HG03457 (cell line): ENCODE results near the gene CCDC107.
"Not testable (repeated sequence)": the region's sequence is repeated elsewhere in the genome, so short reads cannot be mapped to it uniquely, and the experiment has no call there.

ENCODE experiments used
- ATAC-seq: cut with Tn5 transposase; IDR thresholded peaks from one replicate; pipeline ENCODE4 v1.9.1; 2021; ENCODE audit warnings: moderate number of reproducible peaks; ENCODE audit not compliant: unreplicated experiment

Gene CCDC107, protein sequence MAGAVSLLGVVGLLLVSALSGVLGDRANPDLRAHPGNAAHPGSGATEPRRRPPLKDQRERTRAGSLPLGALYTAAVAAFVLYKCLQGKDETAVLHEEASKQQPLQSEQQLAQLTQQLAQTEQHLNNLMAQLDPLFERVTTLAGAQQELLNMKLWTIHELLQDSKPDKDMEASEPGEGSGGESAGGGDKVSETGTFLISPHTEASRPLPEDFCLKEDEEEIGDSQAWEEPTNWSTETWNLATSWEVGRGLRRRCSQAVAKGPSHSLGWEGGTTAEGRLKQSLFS

DNA sequence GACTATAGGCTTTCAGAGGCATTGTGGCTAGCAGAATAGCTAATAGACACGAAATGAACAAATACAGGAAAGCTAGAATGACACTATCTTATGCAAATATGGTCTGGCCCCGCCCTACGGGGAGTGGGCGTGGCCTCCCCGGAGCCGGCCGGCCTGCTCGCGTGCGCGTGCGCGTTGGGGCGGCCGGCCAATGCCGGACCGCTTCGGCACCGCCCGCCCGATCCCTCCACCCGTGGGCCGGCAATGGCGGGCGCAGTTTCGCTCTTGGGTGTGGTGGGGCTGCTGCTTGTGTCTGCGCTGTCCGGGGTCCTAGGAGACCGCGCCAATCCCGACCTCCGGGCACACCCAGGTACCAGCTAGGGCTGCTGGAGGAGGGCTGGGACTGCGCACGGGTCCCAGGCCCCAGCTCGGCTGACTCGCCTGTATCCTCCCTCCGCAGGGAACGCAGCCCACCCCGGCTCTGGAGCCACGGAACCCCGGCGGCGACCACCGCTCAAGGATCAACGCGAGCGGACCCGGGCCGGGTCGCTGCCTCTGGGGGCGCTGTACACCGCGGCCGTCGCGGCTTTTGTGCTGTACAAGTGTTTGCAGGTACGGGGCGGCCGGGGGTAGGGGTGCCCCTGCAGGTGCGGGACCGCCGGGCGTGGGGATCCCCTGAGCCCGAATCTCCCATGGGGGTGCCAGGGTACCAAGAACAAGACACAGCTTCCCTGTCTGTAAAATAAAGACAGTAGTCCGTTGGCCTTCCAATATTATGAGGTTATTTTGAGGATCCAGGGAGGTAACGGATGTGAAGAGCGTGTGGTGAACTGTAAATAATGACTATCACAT, at the start of gene CCDC107:
Gene CCDC107 (plus strand): TSS at position 156 of the 831 bp plus-strand sequence. CDS start 88 bp downstream, at position 244.
- ATAC-seq = peak; percentile 38

DNA sequence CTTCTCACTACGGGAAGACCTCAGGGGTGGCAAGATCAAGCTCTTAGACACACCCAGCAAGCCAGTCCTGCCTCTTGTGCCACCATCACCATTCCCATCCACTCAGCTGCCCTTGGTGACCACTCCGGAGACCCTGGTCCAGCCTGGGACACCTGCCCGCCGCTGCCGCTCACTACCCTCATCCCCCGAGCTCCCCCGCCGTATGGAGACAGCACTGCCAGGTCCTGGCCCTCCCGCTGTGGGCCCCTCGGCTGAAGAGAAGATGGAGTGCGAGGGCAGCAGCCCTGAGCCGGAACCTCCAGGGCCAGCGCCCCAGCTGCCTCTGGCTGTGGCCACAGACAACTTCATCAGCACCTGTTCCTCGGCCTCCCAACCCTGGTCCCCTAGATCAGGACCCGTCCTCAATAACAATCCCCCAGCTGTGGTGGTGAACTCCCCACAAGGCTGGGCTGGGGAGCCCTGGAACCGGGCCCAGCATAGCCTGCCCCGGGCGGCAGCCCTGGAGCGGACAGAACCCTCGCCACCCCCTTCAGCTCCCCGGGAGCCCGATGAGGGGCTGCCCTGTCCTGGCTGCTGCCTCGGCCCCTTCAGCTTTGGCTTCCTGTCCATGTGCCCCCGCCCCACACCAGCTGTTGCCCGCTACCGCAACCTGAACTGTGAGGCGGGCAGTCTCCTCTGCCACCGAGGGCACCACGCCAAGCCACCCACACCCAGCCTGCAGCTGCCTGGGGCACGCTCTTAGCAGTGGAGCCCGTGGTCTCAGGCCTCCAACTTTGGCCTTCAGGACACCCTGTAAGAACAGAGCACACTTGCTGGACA, 48.9 kb upstream of the CCDC107 start:
- no peak for ATAC-seq

DNA sequence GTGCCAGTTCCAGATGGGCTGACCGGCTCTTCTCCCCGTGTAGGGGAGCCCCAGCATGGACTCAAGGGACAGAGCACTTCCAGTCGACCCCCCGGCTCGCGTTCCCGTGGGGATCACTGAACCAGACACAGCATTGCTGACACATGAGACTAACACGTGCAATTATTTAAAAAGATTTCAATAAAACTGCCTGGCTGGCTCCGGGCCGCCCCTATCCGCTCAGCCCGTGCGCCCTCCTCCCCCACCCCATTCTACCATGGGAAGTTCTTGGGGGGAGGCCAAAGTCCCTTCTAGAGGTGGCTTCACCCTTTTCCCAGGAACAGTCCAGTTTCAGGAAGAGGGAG, 48.3 kb upstream of the CCDC107 start:
- no peak for ATAC-seq

DNA sequence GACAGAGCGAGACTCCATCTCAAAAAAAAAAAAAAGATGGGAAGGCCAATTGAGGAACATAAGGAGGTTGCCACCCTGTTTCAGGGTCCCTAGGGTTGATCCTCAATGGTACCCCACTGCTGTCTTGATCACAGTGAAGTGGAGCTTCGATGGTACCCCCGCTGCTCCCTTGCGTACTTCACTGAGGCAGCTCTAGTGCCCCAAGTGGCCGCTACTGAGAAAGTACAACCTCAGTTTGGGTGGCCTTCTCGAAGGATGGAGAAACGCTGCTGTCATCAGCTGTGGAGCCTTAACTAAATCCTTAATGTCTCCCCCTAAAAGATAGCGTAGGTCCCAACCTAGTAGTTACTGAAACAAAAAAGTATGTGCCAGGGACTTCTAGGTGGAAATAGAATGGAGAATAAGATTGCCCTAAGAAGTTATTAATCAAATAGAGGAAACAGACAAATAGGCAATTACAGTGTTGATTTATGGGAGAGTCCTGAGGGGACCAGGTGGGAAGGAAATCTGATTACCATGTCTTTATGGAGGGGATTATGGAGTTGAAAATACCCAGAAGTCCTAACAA, 46.8 kb upstream of the CCDC107 start:
- ATAC-seq = no peak

DNA sequence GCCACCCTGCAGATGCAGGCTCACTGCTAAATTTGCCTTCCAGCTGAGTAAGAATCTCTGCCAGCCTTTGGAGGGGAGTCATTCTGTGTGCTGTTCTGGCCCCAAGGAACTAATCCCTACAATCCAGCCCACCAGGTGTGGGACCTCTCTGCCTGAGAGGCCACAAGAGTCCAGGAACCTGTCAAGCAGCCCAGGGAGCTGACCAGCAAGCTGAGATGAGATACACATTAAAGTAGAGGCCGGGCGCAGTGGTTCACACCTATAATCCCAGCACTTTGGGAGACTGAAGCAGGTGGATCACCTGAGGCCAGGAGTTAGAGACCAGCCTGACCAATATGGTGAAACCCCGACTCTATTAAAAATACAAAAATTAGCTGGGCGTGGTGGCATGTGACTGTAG, 46.0 kb upstream of the CCDC107 start:
- ATAC-seq = not testable (repeated sequence)

DNA sequence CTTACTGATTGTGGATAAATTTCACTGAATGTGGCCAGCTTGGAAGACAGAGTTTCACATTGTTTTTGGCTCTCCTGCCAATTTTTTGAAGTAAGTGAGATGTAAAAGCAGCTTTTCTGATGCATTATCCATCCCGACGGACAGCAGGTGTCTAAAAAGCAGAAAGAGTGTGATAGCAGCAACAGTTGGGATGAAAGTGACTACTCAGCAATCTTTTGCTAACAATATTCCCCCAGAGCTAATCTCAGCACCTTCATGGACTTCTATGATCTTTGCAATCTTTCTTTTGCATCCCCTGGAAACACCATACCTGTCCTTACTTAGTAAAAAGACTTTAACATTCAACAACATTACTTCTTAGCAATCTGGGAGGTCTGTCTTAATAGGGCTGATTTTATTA, 45.2 kb upstream of the CCDC107 start:
- no peak for ATAC-seq

DNA sequence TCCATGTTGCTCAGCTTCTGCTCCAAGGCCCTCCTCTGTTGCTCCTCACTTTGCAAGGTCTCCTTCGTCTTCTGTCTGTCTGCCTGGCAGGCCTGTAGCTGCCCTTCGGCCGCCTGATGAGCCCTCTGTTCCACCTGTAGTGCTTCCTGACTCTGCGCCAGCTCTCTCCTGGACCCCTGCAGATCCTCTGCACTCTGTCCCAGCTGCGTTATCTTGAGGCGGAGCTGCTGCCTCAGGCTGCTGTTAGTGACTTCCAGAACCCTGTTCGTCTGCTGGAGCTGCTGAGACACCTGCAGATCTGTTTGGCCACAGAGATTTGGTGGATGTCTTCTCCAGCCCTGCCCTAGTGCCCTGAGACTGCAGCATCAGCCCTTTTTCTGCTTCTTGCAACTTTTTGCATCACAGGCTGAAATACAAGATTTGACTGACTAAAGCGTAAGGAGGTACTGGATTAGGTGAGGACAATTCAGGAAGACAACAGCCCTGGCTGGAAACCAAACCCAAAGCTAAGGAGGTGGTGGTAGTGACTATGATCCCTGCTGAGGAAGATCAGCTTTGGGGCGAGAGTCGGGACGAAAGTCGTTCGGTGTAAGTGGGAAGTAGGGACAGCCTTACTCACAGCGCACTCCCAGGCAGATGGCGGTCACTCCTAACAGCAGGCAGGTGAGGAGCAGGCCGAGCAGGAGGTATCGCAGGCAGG, 42.0 kb upstream of the CCDC107 start:
- no peak for ATAC-seq

DNA sequence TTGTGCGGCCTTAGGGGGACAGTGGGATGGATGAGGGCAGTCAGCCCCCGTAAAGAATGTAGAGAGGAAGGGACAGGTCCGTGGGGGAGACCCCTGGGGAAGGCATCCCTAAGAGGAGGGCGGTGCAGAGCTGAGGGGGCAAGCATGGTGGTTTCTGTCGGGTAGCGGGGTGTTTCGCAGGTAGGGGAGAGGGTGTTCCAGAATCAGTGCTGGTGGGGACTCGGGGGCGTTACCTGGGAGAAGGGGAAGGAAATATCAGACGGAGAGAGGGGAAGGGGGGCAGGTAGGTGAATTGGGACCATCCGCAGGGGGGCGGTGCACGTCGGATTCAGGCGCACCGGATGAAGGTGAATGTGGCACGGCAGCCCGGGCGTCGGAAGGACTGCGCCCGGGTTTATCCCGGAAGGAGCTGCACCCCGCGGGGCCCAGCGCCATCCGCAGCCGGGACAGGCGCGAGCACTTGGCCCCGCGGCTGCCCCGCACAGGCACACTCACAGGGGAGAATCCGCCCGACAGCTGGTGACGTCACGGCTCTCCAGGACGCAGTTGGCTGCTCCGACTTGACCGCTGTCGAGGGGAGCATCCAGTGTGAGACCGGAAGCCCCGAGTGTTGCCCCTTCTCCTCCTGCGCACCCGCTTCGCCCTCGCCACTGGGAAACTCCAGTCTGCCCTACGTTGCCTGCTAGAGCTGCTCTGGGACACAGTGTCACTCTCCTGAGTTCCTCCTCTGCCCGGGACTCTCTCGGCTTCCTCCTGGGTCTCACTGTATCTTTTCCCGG, 41.2 kb upstream of the CCDC107 start:
- ATAC-seq = no peak

DNA sequence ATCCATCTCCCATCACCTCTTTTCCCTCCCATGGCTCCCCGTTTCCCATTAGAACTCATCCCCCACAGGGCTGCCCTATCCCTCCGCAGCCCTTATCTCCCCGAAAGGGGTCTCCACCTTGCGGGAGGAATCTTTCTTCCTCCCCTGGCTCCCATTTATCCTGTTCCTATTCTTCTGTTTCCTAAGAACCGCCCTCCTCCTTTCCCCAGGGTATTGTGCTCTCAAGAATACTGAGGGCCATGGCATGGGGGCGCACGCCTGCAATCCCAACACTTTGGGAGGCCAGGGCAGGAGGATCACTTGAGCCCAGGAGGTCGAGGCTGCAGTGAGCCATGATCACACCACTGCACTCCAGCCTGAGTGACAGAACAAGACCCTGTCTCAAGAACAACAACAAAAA, 40.5 kb upstream of the CCDC107 start:
- no peak for ATAC-seq

DNA sequence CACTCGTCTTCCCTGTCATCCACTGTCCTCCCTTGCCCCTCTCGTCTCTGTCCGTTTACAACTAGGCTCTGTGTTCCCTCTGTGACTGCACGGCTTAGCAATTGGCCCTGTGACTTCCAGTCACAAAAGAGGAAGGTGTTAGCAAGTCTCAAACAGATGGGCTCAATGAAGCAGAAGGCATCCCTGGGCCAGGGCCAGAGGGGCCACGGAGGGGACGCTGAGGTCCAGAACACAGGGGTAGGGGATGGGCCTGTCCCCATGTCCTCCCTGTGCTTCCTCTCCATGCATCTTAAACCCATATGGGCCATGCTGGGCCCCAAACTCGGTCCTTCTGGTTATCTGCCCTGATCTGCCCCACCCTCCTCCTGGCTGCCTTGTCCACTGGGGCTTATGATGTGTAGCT, 39.8 kb upstream of the CCDC107 start, which contains the start of gene CD72:
Gene CD72 (minus strand): TSS at position 89 of the 403 bp plus-strand sequence. CDS start 110 bp downstream, outside the sequence.
- ATAC-seq = no peak

DNA sequence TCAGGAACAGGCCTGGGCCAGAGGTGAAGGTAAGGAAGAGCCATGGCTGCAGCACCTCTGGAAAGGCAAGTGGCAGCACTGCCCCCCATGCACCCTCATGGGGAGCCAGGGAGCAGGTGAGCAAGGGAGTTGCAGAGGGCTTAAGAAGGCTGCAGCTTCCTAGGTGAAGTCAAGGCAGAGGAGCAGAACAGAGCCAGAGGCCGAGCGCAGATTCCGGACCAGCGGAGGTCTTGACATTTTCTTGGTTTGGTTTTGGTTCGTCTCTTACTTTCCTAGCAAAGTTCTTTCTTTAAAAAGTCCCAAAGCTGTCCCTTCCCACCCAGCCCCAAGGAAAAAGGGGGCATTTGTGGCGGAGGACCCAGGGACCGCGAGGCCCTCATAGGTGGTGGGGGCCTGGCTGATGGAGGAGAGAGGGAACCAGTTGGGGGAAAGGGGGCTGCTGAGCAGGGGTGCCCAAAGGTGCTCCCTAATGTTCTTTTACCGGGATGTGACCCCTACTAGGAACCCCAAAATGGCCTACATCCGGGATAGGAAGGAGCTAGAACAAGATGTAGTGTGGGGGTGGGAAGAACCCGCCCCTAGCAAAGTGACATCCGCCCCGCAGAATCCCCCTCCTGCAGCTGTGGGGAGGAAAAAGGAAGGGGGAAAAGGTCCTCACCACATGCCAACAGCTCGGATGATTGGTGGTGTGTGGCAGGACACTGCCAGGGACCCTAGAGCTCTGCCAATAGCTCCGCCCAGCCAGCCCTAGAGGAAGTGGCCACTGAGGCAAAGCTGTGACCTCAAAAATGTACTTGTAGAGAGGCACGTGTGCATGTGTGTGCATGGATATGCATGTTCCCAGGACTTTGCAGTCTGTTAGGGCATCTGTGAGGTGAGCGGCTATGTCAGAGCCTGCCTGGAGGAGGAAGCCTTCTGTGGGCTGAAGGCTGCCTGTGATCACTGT, 39.0 kb upstream of the CCDC107 start:
- peak; percentile 42 for ATAC-seq

DNA sequence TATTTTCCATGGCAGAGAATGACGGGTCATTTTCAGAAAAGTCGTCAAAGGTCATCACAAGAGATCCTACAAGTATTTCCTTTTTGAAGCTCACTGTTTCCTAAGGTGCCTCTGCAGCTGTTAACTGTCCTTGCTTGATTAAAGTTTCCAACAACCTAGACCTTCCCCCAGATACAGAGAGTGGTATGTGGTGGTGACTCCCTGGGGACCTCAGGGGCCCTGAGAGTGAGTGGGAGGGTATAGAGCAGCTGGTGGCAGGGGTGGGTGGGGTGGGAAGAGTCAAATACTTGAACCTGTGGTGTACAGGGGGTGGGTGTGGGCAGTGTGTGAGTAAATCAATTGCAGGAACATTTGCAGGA, 38.3 kb upstream of the CCDC107 start:
- ATAC-seq = peak; percentile 47

DNA sequence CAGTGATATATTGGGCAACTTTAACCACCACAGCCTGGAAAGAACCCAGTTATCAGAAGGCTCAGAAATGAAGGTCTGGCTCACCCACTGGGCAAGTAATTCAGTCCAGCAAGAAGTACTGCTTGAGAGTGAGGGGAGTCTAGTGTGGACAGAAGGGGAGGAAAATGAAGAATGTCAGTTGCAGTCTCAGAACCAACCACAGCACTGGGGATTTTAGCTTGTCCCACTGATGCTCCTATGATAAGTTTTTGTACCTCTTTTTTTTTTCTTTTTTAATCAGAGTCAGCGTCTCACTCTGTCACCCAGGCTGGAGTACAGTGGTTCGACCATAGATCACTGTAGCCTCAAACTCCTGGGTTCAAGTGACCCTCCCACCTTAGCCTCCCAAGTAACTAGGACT, 30.5 kb upstream of the CCDC107 start:
- ATAC-seq = no peak

DNA sequence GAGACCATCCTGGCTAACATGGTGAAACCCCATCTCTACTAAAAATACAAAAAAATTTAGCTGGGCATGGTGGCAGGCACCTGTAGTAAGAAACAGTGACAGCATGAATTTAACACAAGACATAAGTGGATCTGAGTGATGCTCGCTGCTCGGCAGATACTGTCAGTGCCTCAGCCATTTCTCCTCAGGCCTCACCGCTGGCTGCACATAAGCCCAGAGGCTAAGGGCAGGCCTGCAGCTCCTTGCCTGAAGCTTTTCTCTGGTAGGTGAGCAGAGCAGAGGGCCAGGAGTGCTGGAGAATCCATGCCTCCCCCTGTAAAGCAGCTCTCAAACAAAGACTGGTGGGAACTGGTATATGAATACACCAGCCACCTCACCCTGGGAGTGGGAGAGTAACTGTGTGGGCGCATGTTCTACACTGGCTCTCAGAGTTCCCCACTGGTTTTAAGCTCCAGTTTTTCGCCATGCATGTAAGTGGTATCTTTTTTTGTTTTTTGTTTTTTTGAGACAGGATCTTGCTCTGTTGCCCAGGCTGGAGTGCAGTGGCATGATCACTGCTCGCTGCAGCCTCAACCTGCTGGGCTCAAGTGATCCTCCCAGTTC, 29.6 kb upstream of the CCDC107 start:
- no peak for ATAC-seq

DNA sequence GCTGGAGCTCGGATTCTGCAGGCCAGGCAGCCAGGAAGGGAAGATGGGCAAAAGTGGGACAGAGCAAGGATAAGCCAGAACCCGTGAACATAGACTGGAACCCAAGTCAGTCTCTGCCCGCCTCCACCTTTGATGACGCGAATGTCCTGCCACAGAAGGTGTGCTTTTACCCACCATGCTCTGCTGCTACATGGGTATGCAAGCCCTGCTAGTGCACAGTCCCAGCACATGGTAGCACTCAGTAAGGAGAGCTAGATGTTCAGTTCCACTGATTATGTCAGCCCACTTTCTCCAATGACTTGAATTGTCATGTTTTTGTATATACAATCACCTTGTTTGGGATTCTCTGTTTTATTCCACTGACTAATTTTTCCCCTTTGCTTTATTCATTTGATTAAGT, 28.5 kb upstream of the CCDC107 start:
- no peak for ATAC-seq

DNA sequence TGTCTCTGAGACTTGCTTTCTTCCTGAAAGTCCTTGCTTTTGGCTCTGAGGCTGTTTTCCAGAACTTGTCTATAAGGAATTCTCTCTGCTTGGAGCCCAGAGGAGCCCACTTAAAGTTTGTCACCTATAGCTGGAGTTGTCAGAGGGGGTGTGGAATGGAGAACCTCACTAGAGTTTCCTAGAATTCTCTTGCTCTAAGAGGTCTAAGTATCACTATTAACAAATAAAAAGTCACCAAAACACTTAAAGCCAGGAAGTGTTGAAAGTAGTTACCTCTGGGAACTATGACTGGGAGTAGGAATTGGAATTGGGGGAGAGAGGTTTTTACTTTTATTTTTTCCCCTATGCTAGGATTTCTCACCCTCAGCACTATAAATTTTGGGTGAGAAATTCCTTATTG, 22.4 kb upstream of the CCDC107 start:
- no peak for ATAC-seq

DNA sequence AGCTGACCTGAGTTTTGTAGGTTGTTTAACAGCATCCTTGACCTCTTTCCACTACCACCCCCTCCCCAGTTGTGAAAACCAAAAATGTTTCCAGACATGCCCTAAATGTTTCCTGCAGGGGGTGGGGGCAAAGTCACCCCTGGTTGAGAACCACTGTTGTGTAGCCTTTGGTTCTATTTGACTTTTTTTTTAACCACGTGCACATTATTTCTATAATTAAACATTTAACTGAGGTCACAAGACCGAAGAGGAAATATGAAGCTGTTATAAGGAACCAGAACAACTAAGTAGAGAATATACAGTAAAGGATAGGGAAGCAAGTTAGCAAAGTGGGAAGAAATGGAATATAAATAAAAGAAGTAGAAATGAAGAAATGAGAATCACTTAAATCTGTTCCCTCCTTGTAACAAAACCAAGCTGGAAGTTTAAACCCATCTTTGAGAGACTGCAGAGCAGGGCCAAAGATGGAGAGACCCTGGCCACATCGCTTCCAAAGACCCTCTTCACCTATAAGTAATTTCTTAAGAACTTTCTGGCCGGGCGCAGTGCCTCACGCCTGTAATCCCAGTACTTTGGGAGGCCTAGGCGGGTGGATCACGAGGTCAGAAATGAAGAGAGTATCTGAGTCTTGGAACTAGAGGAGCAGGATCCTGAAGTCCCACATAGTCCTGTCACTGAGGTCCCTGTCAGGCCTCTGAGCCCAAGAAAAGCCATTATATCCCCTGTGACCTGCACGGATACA, 21.8 kb upstream of the CCDC107 start:
- no peak for ATAC-seq

DNA sequence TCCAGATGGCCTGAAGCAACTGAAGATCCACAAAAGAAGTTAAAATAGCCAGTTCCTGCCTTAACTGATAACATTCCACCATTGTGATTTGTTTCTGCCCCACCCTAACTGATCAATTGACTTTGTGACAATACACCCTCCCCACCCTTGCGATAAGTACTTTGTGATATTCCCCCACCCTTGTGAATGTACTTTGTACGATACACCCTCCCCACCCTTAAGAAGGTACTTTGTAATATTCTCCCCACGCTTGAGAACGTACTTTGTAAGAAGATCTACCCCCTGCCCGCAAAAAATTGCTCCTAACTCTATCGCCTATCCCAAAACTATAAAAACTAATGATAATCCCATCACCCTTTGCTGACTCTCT, 21.2 kb upstream of the CCDC107 start:
- not testable (repeated sequence) for ATAC-seq
